ENCODE data around the gene MACROD2.

MACROD2 gene

GRCh38 chr20:15862178-15862577 is 1866.9 kb downstream of the MACROD2 start:
- DNase-seq = no peak

GRCh38 chr20:15863735-15864134 is 1868.4 kb downstream of the MACROD2 start:
- no peak for DNase-seq

GRCh38 chr20:15865553-15865952 is 1870.2 kb downstream of the MACROD2 start:
- no peak for DNase-seq

GRCh38 chr20:15866916-15867730 is 1871.8 kb downstream of the MACROD2 start:
- DNase-seq = no peak

- DNase-seq = no peak
Measured at GRCh38 chr20:15867899-15868298, 1872.6 kb downstream of the MACROD2 start.

- no peak for DNase-seq
Measured at GRCh38 chr20:15875446-15875845, 1880.1 kb downstream of the MACROD2 start.

- no peak for DNase-seq
Measured at GRCh38 chr20:15882553-15882952, 1887.2 kb downstream of the MACROD2 start.

- no peak for DNase-seq
Measured at GRCh38 chr20:15886250-15886649, 1890.9 kb downstream of the MACROD2 start.

- DNase-seq = no peak
Measured at GRCh38 chr20:15887387-15887786, 1892.1 kb downstream of the MACROD2 start.

GRCh38 chr20:15889061-15889460 is 1893.7 kb downstream of the MACROD2 start:
- DNase-seq = no peak

GRCh38 chr20:15889514-15890256 is 1894.4 kb downstream of the MACROD2 start:
- DNase-seq = no peak

- DNase-seq = no peak
Measured at GRCh38 chr20:15890407-15890982, 1895.2 kb downstream of the MACROD2 start.

GRCh38 chr20:15895126-15895525 is 1899.8 kb downstream of the MACROD2 start:
- DNase-seq = no peak

GRCh38 chr20:15895560-15896084 is 1900.3 kb downstream of the MACROD2 start:
- DNase-seq = peak in 1 of 2 donors; percentile 0

GRCh38 chr20:15899967-15900366 is 1904.7 kb downstream of the MACROD2 start:
- DNase-seq = no peak

- no peak for DNase-seq
Measured at GRCh38 chr20:15900443-15900842, 1905.1 kb downstream of the MACROD2 start.

- DNase-seq = no peak
Measured at GRCh38 chr20:15902493-15902892, 1907.2 kb downstream of the MACROD2 start.

GRCh38 chr20:15905661-15906060 is 1910.3 kb downstream of the MACROD2 start:
- no peak for DNase-seq

GRCh38 chr20:15909995-15910394 is 1914.7 kb downstream of the MACROD2 start:
- DNase-seq = no peak

GRCh38 chr20:15911581-15911980 is 1916.3 kb downstream of the MACROD2 start:
- no peak for DNase-seq

- DNase-seq = no peak
Measured at GRCh38 chr20:15913391-15914025, 1918.2 kb downstream of the MACROD2 start.

GRCh38 chr20:15916623-15917022 is 1921.3 kb downstream of the MACROD2 start:
- no peak for DNase-seq

- DNase-seq = no peak
Measured at GRCh38 chr20:15917283-15917682, 1922.0 kb downstream of the MACROD2 start.
